Lung microvascular endothelial cell (primary cell): ENCODE results near the gene FRMD5. TPM values are rescaled to one million over a fixed set of nuclear protein-coding genes. Genes with fewer than 3 reads are reported as not detected.
"Not testable (repeated sequence)": the region's sequence is repeated elsewhere in the genome, so short reads cannot be mapped to it uniquely, and the experiment has no call there.

ENCODE experiments used
- DNase-seq, 2 donors: peaks; one replicate each; pipeline versions ENCODE4 v3.0.0 to v3.0.0-alpha.2; 2010; ENCODE audit warnings: low read depth in 2 of 2
- total RNA-seq: library from RNA; depleted of rRNA; stranded (reverse); fragments of >200 nt; gene quantifications from 2 replicates; pipeline ENCODE4 v1.2.1, GENCODE V29; 2014

The FRMD5 gene
- total RNA-seq, 1 donor from 2014 or later, result 0.99 TPM

GRCh38 chr15:44034334-44034733 is 160.7 kb downstream of the FRMD5 start:
- DNase-seq, result no peak

GRCh38 chr15:44033894-44034293 is 161.2 kb downstream of the FRMD5 start:
- peak; percentile 80 to 94 for DNase-seq

- not testable (repeated sequence) for DNase-seq
These were observed 162.3 kb downstream of the FRMD5 start for GRCh38 chr15:44032820-44033219.

- peak; percentile 77 to 80 for DNase-seq
These were observed 165.0 kb downstream of the FRMD5 start for GRCh38 chr15:44029940-44030568.

GRCh38 chr15:44029003-44029402 is 166.1 kb downstream of the FRMD5 start:
- DNase-seq, result peak; percentile 42 to 63

GRCh38 chr15:44028349-44028748 is 166.7 kb downstream of the FRMD5 start:
- peak in 1 of 2 donors; percentile 41 for DNase-seq

GRCh38 chr15:44024155-44024554 is 170.9 kb downstream of the FRMD5 start:
- DNase-seq, result peak in 1 of 2 donors; percentile 6

- peak in 1 of 2 donors; percentile 59 for DNase-seq
These were observed 171.9 kb downstream of the FRMD5 start for GRCh38 chr15:44023176-44023575.

- no peak for DNase-seq
These were observed 176.9 kb downstream of the FRMD5 start for GRCh38 chr15:44018151-44018550.

GRCh38 chr15:44015545-44016305 is 179.3 kb downstream of the FRMD5 start:
- DNase-seq, result no peak

- no peak for DNase-seq
These were observed 183.7 kb downstream of the FRMD5 start for GRCh38 chr15:44011238-44011854.

- DNase-seq, result peak in 1 of 2 donors; percentile 22
These were observed 185.0 kb downstream of the FRMD5 start for GRCh38 chr15:44010089-44010488.

- DNase-seq, result peak in 1 of 2 donors; percentile 34
These were observed 186.0 kb downstream of the FRMD5 start for GRCh38 chr15:44009038-44009437.

GRCh38 chr15:44000248-44000647 is 194.8 kb downstream of the FRMD5 start:
- DNase-seq, result peak; percentile 3 to 91

- DNase-seq, result peak; percentile 28 to 96
These were observed 196.5 kb downstream of the FRMD5 start for GRCh38 chr15:43998607-43999006.

GRCh38 chr15:43991206-43991605 is 203.9 kb downstream of the FRMD5 start:
- no peak for DNase-seq

GRCh38 chr15:43989938-43990337 is 205.1 kb downstream of the FRMD5 start:
- no peak for DNase-seq

GRCh38 chr15:43988900-43989299 is 206.2 kb downstream of the FRMD5 start:
- no peak for DNase-seq

- no peak for DNase-seq
These were observed 207.1 kb downstream of the FRMD5 start for GRCh38 chr15:43987924-43988323.

- no peak for DNase-seq
These were observed 208.9 kb downstream of the FRMD5 start for GRCh38 chr15:43985976-43986680.

- no peak for DNase-seq
These were observed 213.5 kb downstream of the FRMD5 start for GRCh38 chr15:43981576-43981975.
